NT2/D1 (cell line): ENCODE measurements around the gene CCDC91.
"Not testable (repeated sequence)": the region's sequence is repeated elsewhere in the genome, so short reads cannot be mapped to it uniquely, and the experiment has no call there.

Experiments
- DNase-seq: peaks from one replicate; pipeline ENCODE4 v3.0.0-alpha.2; 2011; ENCODE audit warnings: low read depth, low spot score
- H3K27me3 ChIP-seq: 2 replicates; pipeline ENCODE4 v1.6.0; 2011; ENCODE audit warnings: mild to moderate bottlenecking; ENCODE audit not compliant: insufficient read length, insufficient read depth
- H3K36me3 ChIP-seq: 2 replicates; pipeline ENCODE4 v1.6.1; 2011; ENCODE audit warnings: mild to moderate bottlenecking, low read length, mixed read lengths; ENCODE audit not compliant: insufficient read depth, insufficient read length
- H3K4me1 ChIP-seq: 2 replicates; pipeline ENCODE4 v1.5.1; 2011; ENCODE audit not compliant: insufficient read depth, insufficient read length
- H3K4me3 ChIP-seq: 2 replicates; pipeline ENCODE4 v1.5.1; 2011; ENCODE audit warnings: low read depth; ENCODE audit not compliant: insufficient read length
- H3K9ac ChIP-seq: 2 replicates; pipeline ENCODE4 v1.6.0; 2011; ENCODE audit warnings: low read depth; ENCODE audit not compliant: insufficient read length
- H3K9me3 ChIP-seq: 2 replicates; pipeline ENCODE4 v1.5.1; 2011; ENCODE audit warnings: mild to moderate bottlenecking, low read length; ENCODE audit not compliant: insufficient read depth
- SUZ12 ChIP-seq: IDR thresholded peaks from 2 replicates; pipeline ENCODE4 v1.6.1; 2011; ENCODE audit not compliant: insufficient read length, insufficient read depth; ENCODE audit errors: extremely low read depth
- YY1 ChIP-seq: IDR thresholded peaks from 2 replicates; pipeline ENCODE4 v1.6.1; 2011; ENCODE audit not compliant: insufficient read length, insufficient read depth
- ZNF274 ChIP-seq: IDR thresholded peaks from 2 replicates; pipeline ENCODE4 v1.6.1; 2011; ENCODE audit warnings: mild to moderate bottlenecking, low read depth, low read length

The CCDC91 gene

GRCh38 chr12:28369483-28369882 lies 179.2 kb downstream of the CCDC91 start:
- TF ChIP-seq YY1 (no peak), ZNF274 (no peak), SUZ12 (no peak)
- H3K9ac ChIP-seq: no peak overlapping the region

GRCh38 chr12:28374556-28374955 lies 184.3 kb downstream of the CCDC91 start:
- H3K27me3 ChIP-seq: no peaks in the 10 kb centered on the region
- DNase-seq: no peak
- H3K9me3 ChIP-seq: peaks cover 17% of the 10 kb centered on the region
- no peak overlapping the region for H3K4me3 ChIP-seq
- H3K36me3 ChIP-seq: no peaks in the 10 kb centered on the region
- no peaks in the 10 kb centered on the region for H3K4me1 ChIP-seq
- H3K9ac ChIP-seq: no peak overlapping the region
- TF ChIP-seq SUZ12 (no peak), ZNF274 (no peak), YY1 (no peak)

More at GRCh38 chr12:28369483-28369882, 179.2 kb downstream of the CCDC91 start:
- no peaks in the 10 kb centered on the region for H3K4me1 ChIP-seq
- H3K27me3 ChIP-seq: no peaks in the 10 kb centered on the region
- DNase-seq: no peak
- peaks cover 43% of the 10 kb centered on the region for H3K9me3 ChIP-seq
- no peak overlapping the region for H3K4me3 ChIP-seq
- peaks cover 7% of the 10 kb centered on the region for H3K36me3 ChIP-seq

- H3K36me3 ChIP-seq: no peaks in the 10 kb centered on the region
- no peaks in the 10 kb centered on the region for H3K9me3 ChIP-seq
- no peak overlapping the region for H3K9ac ChIP-seq
- no peaks in the 10 kb centered on the region for H3K27me3 ChIP-seq
- no peak overlapping the region for H3K4me3 ChIP-seq
- no peak for DNase-seq
- TF ChIP-seq YY1: no peak
- TF ChIP-seq SUZ12: no peak
- no peak for TF ChIP-seq ZNF274
- no peaks in the 10 kb centered on the region for H3K4me1 ChIP-seq
Measured at GRCh38 chr12:28378736-28379135, 188.5 kb downstream of the CCDC91 start.

- not testable (repeated sequence) for H3K36me3 ChIP-seq, H3K4me3 ChIP-seq, H3K9me3 ChIP-seq, H3K9ac ChIP-seq, H3K4me1 ChIP-seq, H3K27me3 ChIP-seq, DNase-seq
Measured at GRCh38 chr12:28379779-28380178, 189.5 kb downstream of the CCDC91 start.

- H3K9ac ChIP-seq: no peak overlapping the region
- H3K4me1 ChIP-seq: no peaks in the 10 kb centered on the region
- no peak for DNase-seq
- TF ChIP-seq ZNF274: no peak
- no peak for TF ChIP-seq YY1
- no peak for TF ChIP-seq SUZ12
- H3K4me3 ChIP-seq: no peak overlapping the region
- H3K9me3 ChIP-seq: no peaks in the 10 kb centered on the region
- no peaks in the 10 kb centered on the region for H3K36me3 ChIP-seq
- no peaks in the 10 kb centered on the region for H3K27me3 ChIP-seq
Measured at GRCh38 chr12:28383368-28383767, 193.1 kb downstream of the CCDC91 start.

GRCh38 chr12:28388879-28389278 lies 198.6 kb downstream of the CCDC91 start:
- H3K9me3 ChIP-seq: no peaks in the 10 kb centered on the region
- H3K4me1 ChIP-seq: no peaks in the 10 kb centered on the region
- no peaks in the 10 kb centered on the region for H3K27me3 ChIP-seq
- TF ChIP-seq SUZ12 (no peak), YY1 (no peak), ZNF274 (no peak)
- no peak for DNase-seq
- peaks cover 5% of the 10 kb centered on the region for H3K36me3 ChIP-seq
- H3K9ac ChIP-seq: no peak overlapping the region
- H3K4me3 ChIP-seq: no peak overlapping the region

GRCh38 chr12:28390206-28390605 lies 199.9 kb downstream of the CCDC91 start:
- TF ChIP-seq ZNF274 (no peak), YY1 (no peak)
- Histone ChIP-seq H3K27me3 (no peaks in the 10 kb centered on the region), H3K4me1 (no peaks in the 10 kb centered on the region), H3K4me3 (no peak overlapping the region), H3K9me3 (no peaks in the 10 kb centered on the region), H3K9ac (no peak overlapping the region), H3K36me3 (peaks cover 5% of the 10 kb centered on the region)
- no peak for DNase-seq

- H3K9ac ChIP-seq: no peak overlapping the region
- H3K27me3 ChIP-seq: no peaks in the 10 kb centered on the region
- no peak for TF ChIP-seq ZNF274
- no peak for TF ChIP-seq YY1
- no peak for TF ChIP-seq SUZ12
- H3K4me1 ChIP-seq: no peaks in the 10 kb centered on the region
- no peaks in the 10 kb centered on the region for H3K9me3 ChIP-seq
- DNase-seq: no peak
- H3K36me3 ChIP-seq: peaks cover 5% of the 10 kb centered on the region
- no peak overlapping the region for H3K4me3 ChIP-seq
Measured at GRCh38 chr12:28390761-28391385, 200.6 kb downstream of the CCDC91 start.
